Upper lobe of left lung (tissue), 4 donors: ENCODE results near the gene VPS8.

Source experiments
- CTCF ChIP-seq, 6 experiments: fragments of 450-650 bp in 4 of 6; fragments of 200-600 bp in 2 of 6; sonication (generic) in 2 of 6; IDR thresholded peaks; one replicate each; pipeline ENCODE4 v1.5.1; 2016 to 2019; ENCODE audit warnings: antibody characterized with exemption in 6 of 6
- EP300 ChIP-seq, 4 donors: sonication (generic); formaldehyde crosslinking; IDR thresholded peaks; one replicate each; pipeline ENCODE4 v1.5.1; 2017; ENCODE audit warnings: antibody characterized with exemption in 4 of 4, control low read depth in 2 of 4
- POLR2A ChIP-seq, 4 donors: fragments of 450-650 bp; IDR thresholded peaks; one replicate each; pipeline ENCODE4 v1.5.1; 2016 to 2017; ENCODE audit warnings: antibody characterized with exemption in 4 of 4, mild to moderate bottlenecking in 2 of 4

DNA sequence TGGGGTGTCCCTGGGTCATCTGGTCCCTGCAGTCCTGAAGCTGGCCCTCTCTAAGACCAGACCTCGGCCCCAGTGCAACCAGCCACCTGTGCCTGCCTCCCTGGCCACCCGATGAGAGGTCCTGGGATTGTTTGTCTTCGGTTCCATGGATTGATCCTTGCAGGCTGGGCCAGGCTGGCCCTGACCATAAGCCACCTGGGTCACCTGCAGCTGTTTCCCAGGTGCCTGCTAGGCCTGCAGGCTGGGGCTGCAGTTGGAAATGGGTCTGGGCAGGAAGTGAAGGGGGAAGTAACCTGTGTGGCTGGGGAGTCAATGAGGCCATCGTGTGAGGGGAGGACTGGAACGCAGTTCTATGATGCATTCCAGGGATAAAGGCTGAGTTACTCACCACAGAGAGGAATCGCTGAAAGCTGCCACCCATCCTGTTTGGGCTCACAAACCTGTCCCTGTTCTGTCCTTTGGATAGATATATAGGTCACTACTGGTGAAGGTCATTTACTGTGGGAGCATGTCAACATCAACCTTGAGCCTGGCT is 30.9 kb upstream of the VPS8 start:
- TF ChIP-seq EP300 (IDR thresholded peaks at IDR 0.05) (no peak), CTCF (IDR thresholded peaks at IDR 0.05) (no peak), POLR2A (IDR thresholded peaks at IDR 0.05) (no peak)
